Measurements from ENCODE around the gene ADTRP. TPM values are rescaled to one million over a fixed set of nuclear protein-coding genes. Genes with fewer than 3 reads are reported as not detected.
A peak's percentile ranks its signal among the peaks of the same experiment; 100 is the strongest.

The ADTRP gene
- total RNA-seq, 1 experiment from 2014 or later = 0.50 TPM

- DNase-seq (ENCODE audit: low spot score) (no peak), ATAC-seq (no peak)
- no peaks in the 10 kb centered on the region for H3K4me1 Mint-ChIP-seq
- ChIA-PET POLR2A (no interaction called here), CTCF (no interaction called here)
- no peaks in the 10 kb centered on the region for H3K9me3 Mint-ChIP-seq
- no peak for TF ChIP-seq FOXP4 (CRISPR knock-in tag; IDR thresholded peaks at IDR 0.05)
- TF ChIP-seq MYBL2 (CRISPR knock-in tag; IDR thresholded peaks at IDR 0.05) = no peak
- no peak for TF ChIP-seq CTCF (IDR thresholded peaks at IDR 0.05)
- TF ChIP-seq CREM (CRISPR knock-in tag; IDR thresholded peaks at IDR 0.05) = no peak
- no peak for TF ChIP-seq RELA (CRISPR knock-in tag; IDR thresholded peaks at IDR 0.05; ENCODE audit: borderline replicate concordance)
- H3K4me3 Mint-ChIP-seq = no peak overlapping the region
- H3K36me3 Mint-ChIP-seq = no peaks in the 10 kb centered on the region
- no peaks in the 10 kb centered on the region; the same call in 1 of the 2 replicates for H3K27me3 Mint-ChIP-seq (ENCODE audit: low read depth)
- no peak overlapping the region for H3K27ac Mint-ChIP-seq
These were observed 27.9 kb downstream of the ADTRP start for GRCh38 chr6:11750682-11751081.

- DNase-seq (ENCODE audit: low spot score) (no peak), ATAC-seq (peak; percentile 63)
- 0 out of 2 replicates have a peak, but pooled peaks cover 3% of the 10 kb centered on the region for H3K4me1 Mint-ChIP-seq
- ChIA-PET CTCF (interaction anchor here (0.6 to 1.0 kb wide), 2 partner anchors 14 to 226 kb away, joined by 3 read pairs; no protein-coding TSS in a partner anchor), POLR2A (no interaction called here)
- no peaks in the 10 kb centered on the region; the same call in 1 of the 2 replicates for H3K27me3 Mint-ChIP-seq (ENCODE audit: low read depth)
- peaks cover 14% of the 10 kb centered on the region for H3K9me3 Mint-ChIP-seq
- no peak overlapping the region for H3K27ac Mint-ChIP-seq
- H3K36me3 Mint-ChIP-seq = no peaks in the 10 kb centered on the region
- H3K4me3 Mint-ChIP-seq = no peak overlapping the region
- no peak for TF ChIP-seq ATF3 (CRISPR knock-in tag; conservative IDR thresholded peaks at IDR 0.05)
- no peak for TF ChIP-seq HMGXB4 (CRISPR knock-in tag; IDR thresholded peaks at IDR 0.05)
- TF ChIP-seq TEAD1 (CRISPR knock-in tag; IDR thresholded peaks at IDR 0.05) = no peak
- TF ChIP-seq HMGA2 (CRISPR knock-in tag; IDR thresholded peaks at IDR 0.05) = no peak
- no peak for TF ChIP-seq IRF1 (CRISPR knock-in tag; IDR thresholded peaks at IDR 0.05)
- TF ChIP-seq CTCF (IDR thresholded peaks at IDR 0.05) = no peak
- TF ChIP-seq ETV6 (CRISPR knock-in tag; IDR thresholded peaks at IDR 0.05) = no peak
- no peak for TF ChIP-seq ERG (CRISPR knock-in tag; IDR thresholded peaks at IDR 0.05)
- TF ChIP-seq AFF4 (CRISPR knock-in tag; IDR thresholded peaks at IDR 0.05; ENCODE audit: borderline replicate concordance) = no peak
- no peak for TF ChIP-seq ATF6 (CRISPR knock-in tag; IDR thresholded peaks at IDR 0.05)
These were observed 29.9 kb downstream of the ADTRP start for GRCh38 chr6:11748591-11749210.
